ENCODE measurements around the gene TOLLIP.

DNA sequence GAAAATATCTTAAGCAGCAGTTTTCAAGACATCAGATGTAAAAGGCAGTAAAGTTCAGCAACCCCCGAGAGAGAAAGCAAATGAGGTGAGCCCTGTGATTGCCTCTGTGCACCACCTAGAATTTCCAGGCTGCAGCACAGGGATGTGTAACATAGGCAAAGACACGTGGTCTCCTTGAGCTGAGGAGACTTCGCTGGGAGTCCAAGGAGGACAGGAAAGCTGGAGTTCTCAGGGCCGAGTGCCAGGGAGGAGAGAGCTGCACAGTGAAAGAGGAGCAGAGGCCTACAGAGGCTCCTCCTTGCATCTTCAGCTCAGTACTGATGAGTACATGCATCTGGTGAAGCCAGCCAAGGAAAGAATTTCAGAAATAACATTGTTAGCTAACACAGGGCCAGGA lies 17.6 kb upstream of the TOLLIP start:
- no peak for TF ChIP-seq FOXM1 (IDR thresholded peaks at IDR 0.05; ENCODE audit: borderline replicate concordance)
- no peak for TF ChIP-seq SP1 (IDR thresholded peaks at IDR 0.05)
- TF ChIP-seq NFRKB (IDR thresholded peaks at IDR 0.05), result no peak
- TF ChIP-seq ELF4 (IDR thresholded peaks at IDR 0.05), result no peak
- no peak for TF ChIP-seq HDGF (IDR thresholded peaks at IDR 0.05; ENCODE audit: borderline replicate concordance)
- TF ChIP-seq, protein P1, sequence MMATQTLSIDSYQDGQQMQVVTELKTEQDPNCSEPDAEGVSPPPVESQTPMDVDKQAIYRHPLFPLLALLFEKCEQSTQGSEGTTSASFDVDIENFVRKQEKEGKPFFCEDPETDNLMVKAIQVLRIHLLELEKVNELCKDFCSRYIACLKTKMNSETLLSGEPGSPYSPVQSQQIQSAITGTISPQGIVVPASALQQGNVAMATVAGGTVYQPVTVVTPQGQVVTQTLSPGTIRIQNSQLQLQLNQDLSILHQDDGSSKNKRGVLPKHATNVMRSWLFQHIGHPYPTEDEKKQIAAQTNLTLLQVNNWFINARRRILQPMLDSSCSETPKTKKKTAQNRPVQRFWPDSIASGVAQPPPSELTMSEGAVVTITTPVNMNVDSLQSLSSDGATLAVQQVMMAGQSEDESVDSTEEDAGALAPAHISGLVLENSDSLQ (IDR thresholded peaks at IDR 0.05), result no peak
- TF ChIP-seq BHLHE40 (IDR thresholded peaks at IDR 0.05; ENCODE audit: borderline replicate concordance), result no peak
- no peak for TF ChIP-seq LEF1 (IDR thresholded peaks at IDR 0.05; ENCODE audit: borderline replicate concordance)
- no peak for TF ChIP-seq ARNT (IDR thresholded peaks at IDR 0.05)
- TF ChIP-seq CTBP1 (IDR thresholded peaks at IDR 0.05; ENCODE audit: borderline replicate concordance), result no peak
- no peak for TF ChIP-seq SUZ12 (IDR thresholded peaks at IDR 0.05)
- no peak for TF ChIP-seq ZNF384 (IDR thresholded peaks at IDR 0.05)
